Fibroblast of skin of back (primary cell): ENCODE results near the gene SEC14L5.

ENCODE experiments used
- DNase-seq: peaks from one replicate; pipeline ENCODE4 v3.0.0-alpha.2; 2013

The SEC14L5 gene

GRCh38 chr16:4987580-4988374 lies 29.6 kb downstream of the SEC14L5 start:
- no peak for DNase-seq

GRCh38 chr16:4988647-4989046 lies 30.5 kb downstream of the SEC14L5 start:
- no peak for DNase-seq

- DNase-seq: no peak
Observed at GRCh38 chr16:4989391-4990006, 31.4 kb downstream of the SEC14L5 start.

- no peak for DNase-seq
Observed at GRCh38 chr16:4990415-4990814, 32.3 kb downstream of the SEC14L5 start.

GRCh38 chr16:4991754-4992153 lies 33.6 kb downstream of the SEC14L5 start:
- DNase-seq: no peak

GRCh38 chr16:4994719-4995434 lies 36.7 kb downstream of the SEC14L5 start:
- no peak for DNase-seq

- no peak for DNase-seq
Observed at GRCh38 chr16:5000573-5001001, 42.5 kb downstream of the SEC14L5 start.

- DNase-seq: no peak
Observed at GRCh38 chr16:5001571-5001970, 43.4 kb downstream of the SEC14L5 start.

GRCh38 chr16:5001986-5002385 lies 43.9 kb downstream of the SEC14L5 start:
- DNase-seq: no peak

GRCh38 chr16:5002699-5003143 lies 44.6 kb downstream of the SEC14L5 start:
- DNase-seq: no peak

GRCh38 chr16:5003211-5003610 lies 45.1 kb downstream of the SEC14L5 start:
- no peak for DNase-seq

GRCh38 chr16:5003828-5004227 lies 45.7 kb downstream of the SEC14L5 start:
- DNase-seq: no peak

- no peak for DNase-seq
Observed at GRCh38 chr16:5004311-5004710, 46.2 kb downstream of the SEC14L5 start.

- DNase-seq: no peak
Observed at GRCh38 chr16:5005916-5006315, 47.8 kb downstream of the SEC14L5 start.

- no peak for DNase-seq
Observed at GRCh38 chr16:5006348-5007193, 48.4 kb downstream of the SEC14L5 start.

GRCh38 chr16:5007256-5007655 lies 49.1 kb downstream of the SEC14L5 start:
- DNase-seq: no peak

GRCh38 chr16:5008311-5008731 lies 50.2 kb downstream of the SEC14L5 start:
- no peak for DNase-seq

- DNase-seq: no peak
Observed at GRCh38 chr16:5010576-5011329, 52.6 kb downstream of the SEC14L5 start.

GRCh38 chr16:5011637-5012036 lies 53.5 kb downstream of the SEC14L5 start:
- DNase-seq: no peak

GRCh38 chr16:5012887-5013286 lies 54.8 kb downstream of the SEC14L5 start:
- no peak for DNase-seq

GRCh38 chr16:5015351-5015750 lies 57.2 kb downstream of the SEC14L5 start:
- DNase-seq: no peak

GRCh38 chr16:5015887-5016286 lies 57.8 kb downstream of the SEC14L5 start:
- no peak for DNase-seq
